MCF 10A (cell line): ENCODE data around the gene ATP5PB. TPM values are rescaled to one million over a fixed set of nuclear protein-coding genes. Genes with fewer than 3 reads are reported as not detected.
A peak's percentile ranks its signal among the peaks of the same experiment; 100 is the strongest.

Experiments used
- BruUV-seq: library from RNA; stranded (reverse); fragments of 400-500 nt; replicated peaks from 2 replicates; lab custom pipeline; 2021; lab: Mats Ljungman, UMichigan
- CTCF ChIA-PET: fragments of 300-600 bp; sonication (Branson Sonifier 250); formaldehyde crosslinking; extraction: SDS; loops from one replicate; lab custom pipeline; 2021; ENCODE audit warnings: antibody characterized with exemption, inconsistent platforms; lab: Yijun Ruan, JAX
- POLR2A ChIA-PET: fragments of 300-600, 350-650 bp; sonication (Branson Sonifier 250); formaldehyde crosslinking; extraction: SDS; loops from one replicate; lab custom pipeline; 2020; ENCODE audit warnings: antibody characterized with exemption, inconsistent platforms; lab: Yijun Ruan, JAX
- DNase-seq: peaks from one replicate; pipeline ENCODE4 v3.0.0-alpha.2; 2018; ENCODE audit not compliant: unreplicated experiment
- H3K27ac Mint-ChIP-seq: one replicate; pipeline ENCODE4 v1.8.0; 2022; ENCODE audit warnings: mild to moderate bottlenecking, low read depth, mixed read lengths; ENCODE audit not compliant: unreplicated experiment
- H3K27me3 Mint-ChIP-seq: one replicate; pipeline ENCODE4 v1.8.0; 2022; ENCODE audit warnings: mixed read lengths; ENCODE audit not compliant: insufficient read depth, unreplicated experiment
- H3K36me3 Mint-ChIP-seq: one replicate; pipeline ENCODE4 v1.8.0; 2022; ENCODE audit warnings: mild to moderate bottlenecking, moderate library complexity, mixed read lengths; ENCODE audit not compliant: insufficient read depth, unreplicated experiment
- H3K4me1 Mint-ChIP-seq: one replicate; pipeline ENCODE4 v1.8.0; 2022; ENCODE audit warnings: mixed read lengths; ENCODE audit not compliant: insufficient read depth, unreplicated experiment
- H3K4me3 Mint-ChIP-seq: one replicate; pipeline ENCODE4 v1.8.0; 2022; ENCODE audit warnings: mild to moderate bottlenecking, moderate library complexity, mixed read lengths; ENCODE audit not compliant: unreplicated experiment
- H3K9me3 Mint-ChIP-seq: one replicate; pipeline ENCODE4 v1.8.0; 2022; ENCODE audit warnings: mixed read lengths; ENCODE audit not compliant: unreplicated experiment
- CTCF ChIP-seq: fragments of 200-600 bp; IDR thresholded peaks from one replicate; pipeline ENCODE4 v1.8.0; 2022; ENCODE audit warnings: antibody characterized with exemption, mild to moderate bottlenecking; ENCODE audit not compliant: unreplicated experiment
- intact Hi-C: fragments of 100-400 bp; cut with micrococcal nuclease; formaldehyde crosslinking; loops from 2 replicates; pipeline ENCODE4 v1.14.1; 2022
- total RNA-seq: library from RNA; stranded (reverse); gene quantifications from 2 replicates; pipeline ENCODE4 v1.2.3, GENCODE V29; 2022

The ATP5PB gene
- total RNA-seq, 1 experiment from 2014 or later = 348 TPM

- BruUV-seq = no TSS peak
- DNase-seq = no peak
- peak overlapping the region; percentile 0 for H3K27ac Mint-ChIP-seq
- no peaks in the 10 kb centered on the region for H3K9me3 Mint-ChIP-seq
- TF ChIP-seq CTCF = no peak
- no peaks in the 10 kb centered on the region for H3K27me3 Mint-ChIP-seq
- no peak overlapping the region for H3K4me3 Mint-ChIP-seq
- H3K36me3 Mint-ChIP-seq = peaks cover 56% of the 10 kb centered on the region
- intact Hi-C loops = no loop called here
- H3K4me1 Mint-ChIP-seq = peaks cover 12% of the 10 kb centered on the region
- ChIA-PET POLR2A (interaction anchor here (0.8 to 3.1 kb wide), 2 partner anchors 8 to 13 kb away, joined by 3 to 22 read pairs; partner anchors contain the start of genes ATP5PB, OVGP1 and WDR77), CTCF (interaction anchor here (0.6 to 2.2 kb wide), 4 partner anchors 8 to 248 kb away, joined by 3 to 6 read pairs (median 5); partner anchors contain the start of gene WDR77)
These were observed 9.6 kb upstream of the ATP5PB start for GRCh38 chr1:111439461-111440351.

- Mint-ChIP-seq H3K9me3 (no peaks in the 10 kb centered on the region), H3K4me3 (no peak overlapping the region), H3K27me3 (no peaks in the 10 kb centered on the region), H3K36me3 (peaks cover 72% of the 10 kb centered on the region), H3K27ac (no peak overlapping the region), H3K4me1 (peaks cover 19% of the 10 kb centered on the region)
- no TSS peak for BruUV-seq
- no peak for TF ChIP-seq CTCF
- intact Hi-C loops = no loop called here
- CTCF ChIA-PET = interaction anchor here (0.9 to 1.5 kb wide), 2 partner anchors 219 to 295 kb away, joined by 3 to 4 read pairs; no protein-coding TSS in a partner anchor
- POLR2A ChIA-PET = no interaction called here
- peak; percentile 21 for DNase-seq
These were observed 7.6 kb upstream of the ATP5PB start for GRCh38 chr1:111441573-111442192.

GRCh38 chr1:111442457-111442856, 6.8 kb upstream of the ATP5PB start:
- H3K9me3 Mint-ChIP-seq = no peaks in the 10 kb centered on the region
- BruUV-seq = no TSS peak
- H3K27ac Mint-ChIP-seq = no peak overlapping the region
- H3K27me3 Mint-ChIP-seq = no peaks in the 10 kb centered on the region
- no peak overlapping the region for H3K4me3 Mint-ChIP-seq
- peaks cover 75% of the 10 kb centered on the region for H3K36me3 Mint-ChIP-seq
- intact Hi-C loops = no loop called here
- DNase-seq = no peak
- ChIA-PET CTCF (interaction anchor here (0.9 to 1.5 kb wide), 6 partner anchors 18 to 294 kb away, joined by 3 to 4 read pairs (median 3); no protein-coding TSS in a partner anchor), POLR2A (no interaction called here)
- no peak for TF ChIP-seq CTCF
- H3K4me1 Mint-ChIP-seq = peaks cover 21% of the 10 kb centered on the region

- intact Hi-C loops = no loop called here
- CTCF ChIA-PET = no interaction called here
- peak overlapping the region; percentile 17 for H3K27ac Mint-ChIP-seq
These were observed 5.2 kb upstream of the ATP5PB start for GRCh38 chr1:111444031-111444430.

More at GRCh38 chr1:111444031-111444430, 5.2 kb upstream of the ATP5PB start:
- POLR2A ChIA-PET = no interaction called here
- Mint-ChIP-seq H3K9me3 (no peaks in the 10 kb centered on the region), H3K27me3 (no peaks in the 10 kb centered on the region), H3K4me3 (no peak overlapping the region), H3K36me3 (peaks cover 66% of the 10 kb centered on the region), H3K4me1 (peaks cover 25% of the 10 kb centered on the region)
- TF ChIP-seq CTCF = no peak
- no peak for DNase-seq
- BruUV-seq = no TSS peak
